Nucleus accumbens (tissue), 56 donors: ENCODE data around the gene SLC4A2.

Experiments
- DNase-seq, 56 donors: peaks; one replicate each; lab custom pipeline; 2025; lab: John Stamatoyannopoulos, UW

The SLC4A2 gene

DNA sequence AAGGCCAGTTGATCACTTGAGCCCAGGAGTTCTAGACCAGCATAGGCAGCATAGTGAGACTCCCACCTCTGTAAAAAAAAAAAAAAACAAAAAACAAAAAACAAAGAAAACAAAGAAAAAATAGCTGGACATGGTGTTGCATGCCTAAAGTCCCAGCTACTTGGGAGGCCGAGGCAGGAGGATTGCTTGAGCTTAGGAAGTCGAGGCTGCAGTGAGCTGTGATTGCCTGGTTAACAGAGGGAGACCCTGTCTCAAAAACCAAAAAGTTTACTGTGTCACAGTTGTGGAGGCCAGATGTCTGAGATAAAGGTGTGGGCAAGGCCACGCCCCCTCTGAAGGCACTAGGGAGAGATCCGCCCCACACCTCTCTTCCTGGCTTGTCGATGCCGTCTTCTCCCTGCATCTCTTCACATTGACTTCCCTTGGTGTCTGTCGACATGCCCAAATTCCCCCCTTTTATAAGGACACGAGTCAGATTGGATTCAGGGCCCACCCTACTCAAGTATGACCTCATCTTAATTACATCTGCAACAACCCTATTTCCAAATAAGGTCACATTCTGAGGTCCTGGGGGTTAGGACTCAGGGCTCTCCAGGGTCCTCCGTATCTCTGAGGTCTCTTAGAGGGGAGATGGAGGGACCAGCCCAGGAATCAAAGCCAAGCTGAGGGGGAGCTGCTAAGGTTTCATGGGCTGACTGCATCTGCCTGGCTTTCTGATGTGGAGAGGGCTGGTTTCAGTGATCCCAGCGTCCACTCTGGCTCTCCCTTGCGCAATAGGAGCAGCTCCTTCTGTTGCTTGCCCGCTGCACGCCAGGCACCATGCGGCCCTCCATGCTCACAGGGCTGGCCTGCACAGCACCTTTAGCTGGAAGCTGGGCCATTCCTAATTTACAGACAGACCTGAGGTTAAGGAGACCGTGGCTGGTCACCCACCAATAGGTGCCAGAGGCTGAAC is 50.0 kb downstream of the SLC4A2 start:
- no peak for DNase-seq

DNA sequence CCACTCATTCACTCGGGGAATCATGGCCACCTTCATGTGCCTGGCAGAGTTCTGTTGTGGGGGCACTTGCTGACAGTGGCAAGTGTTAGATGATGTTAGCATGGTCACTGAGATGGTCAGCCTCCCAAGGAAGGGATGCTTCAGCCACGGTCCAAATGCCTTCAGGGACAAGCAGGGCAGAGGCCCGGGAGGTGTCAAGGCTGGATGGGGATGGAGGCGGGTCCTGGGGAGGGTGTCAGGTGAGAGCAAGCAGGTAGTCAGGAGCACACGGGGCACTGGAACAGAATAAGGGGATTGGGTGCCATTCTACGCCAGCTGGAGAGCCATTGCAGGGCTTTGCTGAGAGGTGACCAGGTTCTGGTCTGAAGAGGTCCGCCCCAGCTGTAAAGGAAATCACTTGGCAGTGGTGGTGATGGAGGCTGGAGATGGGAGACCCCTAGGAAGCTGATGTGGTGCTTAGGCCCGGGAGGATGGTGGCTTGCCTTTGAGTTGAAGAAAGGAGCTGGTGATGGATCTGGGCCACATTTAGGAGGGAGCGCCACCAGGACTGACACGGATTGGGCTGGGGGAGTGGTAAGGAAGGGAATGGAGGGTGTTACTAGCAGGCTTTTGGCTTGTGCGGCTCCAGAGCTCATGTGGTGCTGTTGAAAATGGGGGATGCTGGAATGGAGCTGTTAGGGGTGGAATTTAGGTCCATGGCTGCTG is 51.0 kb downstream of the SLC4A2 start:
- no peak for DNase-seq

- DNase-seq, result peak in 47 of 56 donors; percentile 17 to 83 (median 54)
These were observed 51.7 kb downstream of the SLC4A2 start for GRCh38 chr7:151110941-151111645.

DNA sequence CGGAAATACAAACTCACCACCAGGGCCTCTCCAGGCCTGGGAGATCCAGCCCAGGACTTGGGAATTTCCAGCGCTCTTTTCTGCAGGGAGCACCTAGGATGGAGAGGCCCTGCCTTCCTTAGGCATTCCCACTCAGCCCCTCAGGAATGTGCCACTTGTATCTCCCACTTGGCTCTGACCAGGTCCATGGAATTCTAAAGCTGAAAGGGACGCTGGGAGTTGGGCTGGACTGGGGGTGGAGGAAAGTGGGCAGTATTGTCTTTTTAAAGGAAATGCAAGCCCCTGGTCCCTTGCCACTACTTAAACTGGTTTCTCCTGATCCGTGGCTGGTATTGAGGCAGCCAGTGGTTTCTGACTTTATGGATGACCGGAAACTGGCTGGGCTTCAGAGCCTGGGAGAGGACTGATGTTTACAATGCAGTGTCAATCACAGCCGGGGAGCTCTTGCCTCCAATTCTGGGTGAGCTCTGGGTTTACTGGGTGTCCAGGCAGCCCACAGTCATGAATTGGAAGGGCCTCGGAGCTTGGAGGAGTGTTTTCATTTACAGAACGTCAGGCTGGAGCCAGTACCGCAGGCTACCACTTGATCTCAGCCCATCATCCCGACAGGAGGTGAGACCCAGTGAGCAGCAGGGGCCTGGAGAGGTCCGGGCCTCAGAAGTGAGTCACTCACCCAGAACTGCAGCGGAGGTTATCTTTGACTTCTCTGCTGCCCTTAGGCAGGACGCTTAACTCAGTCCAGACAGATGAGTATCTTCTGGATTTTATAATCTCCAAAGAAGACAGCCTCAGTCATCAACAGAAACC is 54.2 kb downstream of the SLC4A2 start:
- DNase-seq, result no peak

- DNase-seq, result no peak
These were observed 55.0 kb downstream of the SLC4A2 start for GRCh38 chr7:151114151-151115090.

DNA sequence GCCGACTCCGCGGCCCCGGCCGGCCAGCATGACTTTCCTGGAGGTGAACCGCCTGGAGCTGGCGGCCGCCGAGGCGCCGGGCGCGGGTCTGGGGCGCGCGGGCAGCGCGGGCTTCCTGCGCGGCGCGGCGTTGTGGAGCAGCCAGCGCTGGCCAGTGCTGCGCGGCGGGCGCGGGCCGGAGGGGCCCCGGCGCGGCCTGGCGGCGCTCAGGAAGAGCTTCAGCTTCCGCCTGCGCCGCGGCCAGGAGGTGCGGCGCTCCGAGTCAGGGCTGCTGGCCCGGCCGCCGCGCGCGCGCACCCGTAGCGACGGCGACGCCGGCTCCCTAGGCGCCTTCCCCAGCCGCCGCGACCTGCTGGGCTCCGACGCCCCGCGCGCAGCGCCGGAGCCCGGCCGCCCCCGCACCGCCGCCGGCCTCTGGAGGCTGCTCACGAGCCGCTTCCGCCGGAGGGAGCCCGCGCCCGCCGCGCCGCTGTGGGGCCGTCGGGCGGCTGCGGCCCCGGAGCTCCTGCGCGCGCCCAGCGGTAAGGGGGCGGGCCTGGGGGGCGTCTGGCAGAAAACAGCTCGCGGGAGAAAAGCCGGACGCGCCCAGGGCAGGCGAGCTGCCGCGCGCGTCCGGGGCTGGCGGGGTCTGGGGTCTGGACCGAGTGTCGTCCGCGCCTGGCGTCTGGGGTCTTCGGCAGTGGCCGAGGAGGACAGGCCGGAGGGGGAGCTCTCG is 55.9 kb downstream of the SLC4A2 start:
- DNase-seq, result no peak

DNA sequence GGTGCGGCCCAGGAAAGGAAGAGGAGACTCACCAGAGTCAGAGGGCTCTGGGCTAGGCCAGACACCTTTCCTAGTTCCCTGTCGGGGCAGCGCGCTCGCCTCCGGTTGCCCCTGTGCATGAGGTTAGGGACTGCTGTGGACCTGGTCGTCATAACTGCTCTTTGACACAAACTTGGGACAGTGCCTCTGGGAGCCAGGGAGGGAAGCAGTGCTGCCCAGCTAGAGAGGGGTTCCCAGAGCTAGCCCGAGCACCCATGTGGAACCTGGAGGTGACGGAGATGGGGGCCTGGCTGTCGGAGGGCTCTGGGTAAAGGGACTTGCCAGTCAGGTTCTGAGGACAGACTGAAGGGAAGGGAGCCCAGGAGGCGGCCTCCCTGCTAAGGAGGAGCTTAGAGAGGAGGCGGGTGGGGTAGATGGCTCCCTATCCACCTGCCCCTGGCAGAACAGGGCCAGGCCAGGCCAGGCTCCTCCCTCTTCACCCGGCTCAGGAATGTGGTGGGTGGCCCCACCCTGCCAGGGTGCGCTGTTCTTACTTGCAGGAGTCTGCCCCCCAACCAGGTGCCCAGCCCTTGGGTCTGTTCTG is 56.5 kb downstream of the SLC4A2 start:
- DNase-seq, result no peak

DNA sequence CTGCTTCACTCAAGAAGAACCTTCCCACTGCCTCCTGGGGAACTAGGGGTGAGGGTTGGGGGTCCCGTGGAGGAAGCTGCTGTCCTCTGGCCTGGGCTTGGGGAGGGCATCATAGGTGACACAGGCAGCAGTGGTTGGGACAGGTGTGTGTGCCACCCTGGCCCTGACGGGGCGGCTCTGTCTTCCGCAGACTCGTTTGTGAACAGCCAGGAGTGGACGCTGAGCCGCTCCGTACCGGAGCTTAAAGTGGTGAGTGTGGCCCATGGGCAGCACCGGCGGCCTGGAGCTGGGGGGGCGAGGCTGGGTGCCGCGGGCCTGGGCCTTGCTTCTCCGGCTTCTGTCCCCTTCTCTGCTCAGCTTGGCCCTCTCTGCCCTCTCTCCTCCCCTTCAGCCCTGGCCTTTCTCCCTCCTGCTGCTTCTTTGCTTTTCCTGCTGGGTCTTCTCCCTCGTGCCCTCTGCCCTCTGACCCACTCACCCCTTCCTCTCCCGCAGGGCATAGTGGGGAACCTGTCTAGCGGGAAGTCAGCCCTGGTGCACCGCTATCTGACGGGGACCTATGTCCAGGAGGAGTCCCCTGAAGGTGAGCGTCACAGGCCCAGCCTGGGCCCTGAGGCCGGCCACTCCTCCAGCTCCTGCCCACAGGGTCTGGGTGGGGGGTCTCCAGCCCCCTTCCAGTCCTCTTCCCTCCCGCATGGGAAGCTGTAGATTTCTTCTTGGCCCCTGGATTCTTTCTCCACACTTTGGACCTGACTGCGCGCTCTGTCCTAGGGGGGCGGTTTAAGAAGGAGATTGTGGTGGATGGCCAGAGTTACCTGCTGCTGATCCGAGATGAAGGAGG is 57.4 kb downstream of the SLC4A2 start:
- no peak for DNase-seq

GRCh38 chr7:151117565-151117964 is 58.2 kb downstream of the SLC4A2 start:
- DNase-seq, result no peak

GRCh38 chr7:151118108-151119054 is 59.0 kb downstream of the SLC4A2 start:
- DNase-seq, result no peak

GRCh38 chr7:151119055-151119415 is 59.6 kb downstream of the SLC4A2 start:
- no peak for DNase-seq

- DNase-seq, result peak in 5 of 56 donors; percentile 8 to 39 (median 25)
These were observed 60.5 kb downstream of the SLC4A2 start for GRCh38 chr7:151119902-151120301.

DNA sequence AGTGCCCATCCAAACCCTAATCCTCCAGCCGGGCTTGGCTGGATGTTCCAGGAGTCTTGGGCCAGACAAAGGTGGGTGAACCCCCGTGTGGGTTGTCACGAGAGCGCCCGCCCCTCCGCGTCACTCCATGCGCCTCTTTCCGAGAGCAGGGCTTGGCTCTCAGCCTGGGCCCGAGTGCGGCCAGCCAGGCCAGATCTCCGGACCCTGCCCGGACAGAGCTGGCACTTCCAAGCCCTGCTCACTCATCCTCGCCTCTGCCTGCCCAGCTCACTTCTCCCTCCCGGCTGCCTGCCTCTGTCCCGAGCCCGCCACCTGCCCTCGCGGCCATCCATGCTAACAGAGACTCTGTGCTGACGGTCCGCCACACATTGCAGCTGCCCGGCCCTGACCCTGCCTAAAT is 61.5 kb downstream of the SLC4A2 start:
- DNase-seq, result peak in 32 of 56 donors; percentile 6 to 73 (median 34)

- DNase-seq, result no peak
These were observed 62.2 kb downstream of the SLC4A2 start for GRCh38 chr7:151121380-151122170.

DNA sequence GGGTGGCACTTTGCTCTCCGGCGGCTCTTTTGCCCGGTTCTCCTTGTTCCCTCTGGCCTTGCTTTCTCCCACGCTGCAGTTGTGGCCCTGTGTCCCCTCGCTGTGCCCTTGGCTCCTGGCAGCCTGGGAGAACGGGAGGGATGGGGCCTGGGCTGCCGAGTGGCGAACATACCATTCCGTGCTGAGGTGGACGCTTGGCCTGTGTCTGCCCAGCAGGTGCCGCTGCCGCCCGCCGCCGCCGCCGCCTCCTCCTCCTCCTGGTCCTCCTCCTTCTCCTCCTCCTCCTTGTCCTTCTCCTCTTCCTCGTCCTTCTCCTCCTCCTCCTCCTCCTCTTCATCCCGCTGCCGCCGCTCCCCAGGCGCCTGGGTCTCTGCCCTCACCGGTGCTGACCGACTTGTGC is 62.9 kb downstream of the SLC4A2 start:
- DNase-seq, result no peak
